GM12874 (cell line): ENCODE results near the gene GNAI3.

Experiments used
- TF ChIP-seq, protein P1 (sequence below): IDR thresholded peaks from 2 replicates; pipeline ENCODE4 v1.5.1; 2011; ENCODE audit warnings: low read depth, mild to moderate bottlenecking, control low read depth, low read length, moderate library complexity; ENCODE audit not compliant: insufficient read depth

The GNAI3 gene

DNA sequence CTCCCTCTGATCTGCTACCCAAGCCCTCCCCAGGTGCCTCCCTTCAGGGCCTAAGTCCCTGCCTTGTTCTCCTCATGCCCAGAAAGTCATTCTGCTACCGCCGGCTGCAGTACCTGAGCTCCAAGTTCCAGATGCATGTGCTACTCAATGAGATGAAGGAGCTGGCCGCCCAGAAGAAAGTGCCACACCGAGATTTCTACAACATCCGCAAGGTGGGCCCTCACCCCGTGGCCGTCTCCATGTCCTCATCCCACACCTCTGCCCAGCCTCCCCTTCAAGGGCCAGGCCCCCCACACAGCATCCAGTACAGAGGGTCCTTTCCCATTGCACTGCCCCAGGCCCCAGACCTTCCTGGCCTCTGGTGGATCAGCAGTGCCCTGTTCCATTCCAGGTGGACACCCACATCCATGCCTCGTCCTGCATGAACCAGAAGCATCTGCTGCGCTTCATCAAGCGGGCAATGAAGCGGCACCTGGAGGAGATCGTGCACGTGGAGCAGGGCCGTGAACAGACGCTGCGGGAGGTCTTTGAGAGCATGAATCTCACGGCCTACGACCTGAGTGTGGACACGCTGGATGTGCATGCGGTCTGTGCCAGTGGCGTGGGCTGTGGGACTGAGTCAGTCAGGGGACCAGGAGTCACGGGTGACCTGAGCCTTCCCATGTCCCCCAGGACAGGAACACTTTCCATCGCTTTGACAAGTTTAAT is 79.4 kb downstream of the GNAI3 start:
- TF ChIP-seq, protein P1, sequence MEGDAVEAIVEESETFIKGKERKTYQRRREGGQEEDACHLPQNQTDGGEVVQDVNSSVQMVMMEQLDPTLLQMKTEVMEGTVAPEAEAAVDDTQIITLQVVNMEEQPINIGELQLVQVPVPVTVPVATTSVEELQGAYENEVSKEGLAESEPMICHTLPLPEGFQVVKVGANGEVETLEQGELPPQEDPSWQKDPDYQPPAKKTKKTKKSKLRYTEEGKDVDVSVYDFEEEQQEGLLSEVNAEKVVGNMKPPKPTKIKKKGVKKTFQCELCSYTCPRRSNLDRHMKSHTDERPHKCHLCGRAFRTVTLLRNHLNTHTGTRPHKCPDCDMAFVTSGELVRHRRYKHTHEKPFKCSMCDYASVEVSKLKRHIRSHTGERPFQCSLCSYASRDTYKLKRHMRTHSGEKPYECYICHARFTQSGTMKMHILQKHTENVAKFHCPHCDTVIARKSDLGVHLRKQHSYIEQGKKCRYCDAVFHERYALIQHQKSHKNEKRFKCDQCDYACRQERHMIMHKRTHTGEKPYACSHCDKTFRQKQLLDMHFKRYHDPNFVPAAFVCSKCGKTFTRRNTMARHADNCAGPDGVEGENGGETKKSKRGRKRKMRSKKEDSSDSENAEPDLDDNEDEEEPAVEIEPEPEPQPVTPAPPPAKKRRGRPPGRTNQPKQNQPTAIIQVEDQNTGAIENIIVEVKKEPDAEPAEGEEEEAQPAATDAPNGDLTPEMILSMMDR, result no peak

DNA sequence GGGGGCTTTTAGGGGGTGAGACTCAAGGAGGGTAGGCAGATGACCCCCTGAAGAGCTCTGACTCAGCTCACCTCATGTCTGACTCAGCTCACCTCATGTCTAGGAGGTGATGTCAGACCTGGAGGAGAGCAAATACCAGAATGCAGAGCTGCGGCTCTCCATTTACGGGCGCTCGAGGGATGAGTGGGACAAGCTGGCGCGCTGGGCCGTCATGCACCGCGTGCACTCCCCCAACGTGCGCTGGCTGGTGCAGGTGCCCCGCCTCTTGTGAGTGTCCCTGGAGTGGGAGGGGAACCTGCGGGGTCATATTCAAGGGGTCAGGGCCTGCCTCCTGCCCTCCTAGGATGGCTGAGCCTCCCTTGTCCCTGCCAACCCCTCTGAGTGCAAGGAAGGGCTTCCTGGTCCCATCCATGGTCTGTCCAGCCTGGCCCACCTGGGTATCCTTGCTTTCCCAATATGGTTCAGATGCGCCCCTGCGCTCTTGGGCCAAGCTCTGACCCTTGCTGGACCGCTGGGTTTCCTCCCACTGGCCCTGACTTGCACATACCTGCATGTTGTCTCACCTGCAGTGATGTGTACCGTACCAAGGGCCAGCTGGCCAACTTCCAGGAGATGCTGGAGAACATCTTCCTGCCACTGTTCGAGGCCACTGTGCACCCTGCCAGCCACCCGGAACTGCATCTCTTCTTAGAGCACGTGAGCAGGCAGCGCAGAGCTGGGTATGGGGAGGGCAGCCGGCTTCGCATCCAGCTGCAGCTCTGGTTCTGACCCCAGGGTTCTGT is 80.3 kb downstream of the GNAI3 start:
- TF ChIP-seq, protein P1, result no peak

DNA sequence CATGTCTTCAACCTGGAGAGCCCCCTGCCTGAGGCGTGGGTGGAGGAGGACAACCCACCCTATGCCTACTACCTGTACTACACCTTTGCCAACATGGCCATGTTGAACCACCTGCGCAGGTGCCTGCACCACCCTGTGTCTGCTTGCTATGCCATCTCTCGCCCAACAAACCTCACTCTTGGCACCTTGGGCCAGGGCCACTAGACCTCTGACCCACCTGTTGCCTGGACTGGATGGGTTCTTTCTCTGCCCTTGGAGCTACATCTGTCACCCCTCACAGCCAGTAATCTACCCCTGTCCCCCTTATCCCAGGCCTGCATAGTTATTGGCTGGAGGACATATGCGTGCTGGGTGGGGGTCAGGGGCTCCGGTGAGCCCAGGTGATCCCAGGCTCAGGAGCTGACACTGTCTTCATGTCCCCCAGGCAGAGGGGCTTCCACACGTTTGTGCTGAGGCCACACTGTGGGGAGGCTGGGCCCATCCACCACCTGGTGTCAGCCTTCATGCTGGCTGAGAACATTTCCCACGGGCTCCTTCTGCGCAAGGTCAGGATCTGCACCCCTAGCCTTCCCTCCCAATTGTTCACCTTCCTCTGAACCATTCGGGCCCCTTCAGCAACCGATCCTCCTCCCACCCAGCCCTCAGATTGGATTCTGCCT is 81.1 kb downstream of the GNAI3 start:
- TF ChIP-seq, protein P1, result no peak

DNA sequence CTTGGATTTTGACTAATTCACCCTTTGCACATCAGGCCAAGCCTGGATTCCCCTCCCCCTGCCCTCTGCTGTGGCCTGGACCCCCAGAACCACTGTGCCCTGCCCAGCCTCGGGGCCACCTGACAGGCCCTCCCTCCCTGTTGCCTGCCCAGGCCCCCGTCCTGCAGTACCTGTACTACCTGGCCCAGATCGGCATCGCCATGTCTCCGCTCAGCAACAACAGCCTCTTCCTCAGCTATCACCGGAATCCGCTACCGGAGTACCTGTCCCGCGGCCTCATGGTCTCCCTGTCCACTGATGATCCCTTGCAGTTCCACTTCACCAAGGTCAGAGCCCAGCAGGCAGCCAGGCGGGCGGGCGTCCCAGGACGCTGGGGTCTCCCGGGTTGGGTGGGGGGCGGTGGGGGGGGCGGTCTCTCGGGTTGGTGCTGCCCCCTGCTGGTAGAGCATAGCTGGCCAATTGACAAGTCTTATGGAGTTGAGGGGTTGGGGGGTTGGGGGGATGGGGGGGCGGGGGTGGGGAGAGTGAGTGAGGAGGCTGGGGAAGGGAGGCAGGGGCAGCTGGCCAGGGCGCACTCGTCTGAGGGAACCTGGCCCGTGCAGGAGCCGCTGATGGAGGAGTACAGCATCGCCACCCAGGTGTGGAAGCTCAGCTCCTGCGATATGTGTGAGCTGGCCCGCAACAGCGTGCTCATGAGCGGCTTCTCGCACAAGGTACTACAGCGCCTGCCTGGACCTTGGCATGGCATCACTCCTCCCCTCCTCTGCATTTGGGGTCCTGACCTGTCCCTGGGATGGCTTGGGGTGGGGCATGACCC is 81.9 kb downstream of the GNAI3 start:
- TF ChIP-seq, protein P1, result no peak

DNA sequence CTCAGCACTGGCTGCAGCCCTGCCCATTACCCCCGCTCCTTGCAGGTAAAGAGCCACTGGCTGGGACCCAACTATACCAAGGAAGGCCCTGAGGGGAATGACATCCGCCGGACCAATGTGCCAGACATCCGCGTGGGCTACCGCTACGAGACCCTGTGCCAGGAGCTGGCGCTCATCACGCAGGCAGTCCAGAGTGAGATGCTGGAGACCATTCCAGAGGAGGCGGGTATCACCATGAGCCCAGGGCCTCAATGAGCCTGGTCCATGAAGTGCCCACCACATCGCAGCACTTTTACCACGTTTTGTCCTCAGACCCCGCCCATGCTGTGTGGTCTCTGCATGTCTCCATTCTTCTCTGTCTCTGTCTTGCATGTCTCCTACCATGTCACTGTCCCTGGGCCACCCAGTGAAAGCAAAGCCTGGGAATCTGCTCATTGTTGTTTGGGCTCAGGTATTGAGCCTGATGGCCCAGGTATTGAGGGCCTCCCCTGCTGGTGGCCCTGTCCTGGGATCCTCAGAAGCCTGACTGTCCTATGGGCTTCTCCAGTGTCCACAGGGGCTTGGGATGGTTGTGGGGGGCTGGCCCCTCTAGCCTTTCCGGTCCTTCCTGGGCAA is 82.6 kb downstream of the GNAI3 start:
- TF ChIP-seq, protein P1, result no peak

DNA sequence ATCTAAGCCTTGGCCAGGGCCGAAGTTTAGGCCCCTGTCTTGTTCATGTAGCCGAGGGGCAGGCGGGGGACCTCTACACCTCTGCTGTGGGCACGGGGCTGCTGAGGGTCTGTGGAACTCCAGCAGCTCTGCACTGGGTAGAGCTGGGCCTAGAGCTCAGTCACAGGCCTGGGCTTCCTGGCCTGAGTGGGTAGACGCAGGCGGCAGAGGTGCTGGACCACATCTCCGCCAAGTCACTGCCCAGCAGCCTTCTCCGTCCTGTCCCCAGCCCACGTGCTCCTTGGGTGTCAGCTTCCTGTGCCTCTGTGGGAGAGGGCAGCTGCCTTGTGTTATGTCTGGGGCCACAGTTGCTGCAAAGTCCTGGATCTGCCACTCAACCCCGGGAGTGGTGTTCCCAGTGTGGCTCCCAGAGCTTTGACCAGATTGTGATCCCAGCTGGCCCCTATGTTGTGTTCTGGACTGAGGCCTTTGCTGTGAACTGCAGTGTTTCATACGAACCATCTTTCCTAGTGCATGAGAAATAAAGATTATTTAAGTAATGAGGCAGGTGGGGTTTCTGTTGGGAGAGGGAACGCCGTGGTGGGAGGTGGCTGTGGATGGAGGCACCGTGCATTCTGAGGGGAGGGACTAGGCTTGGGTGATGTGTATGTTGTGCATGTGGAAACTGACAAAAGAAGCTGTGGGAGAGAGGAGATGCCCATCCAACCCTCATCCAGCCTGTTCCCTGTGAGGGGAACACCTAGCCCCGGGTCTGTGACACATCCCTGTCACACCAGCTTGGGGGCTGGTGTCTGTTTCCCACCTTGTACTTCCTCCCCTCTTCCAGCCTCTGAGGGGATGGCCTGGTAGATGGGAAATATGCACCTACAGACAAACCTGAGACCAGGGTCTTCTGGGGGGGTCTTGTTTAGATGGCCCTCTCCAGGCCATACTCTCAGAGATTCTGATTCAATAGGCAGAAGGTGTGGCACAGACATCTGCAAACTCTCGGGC is 83.4 kb downstream of the GNAI3 start:
- TF ChIP-seq, protein P1, result no peak
